ENCODE measurements around the gene RAB11FIP3.
A peak's percentile ranks its signal among the peaks of the same experiment; 100 is the strongest.
"Not testable (repeated sequence)": the region's sequence is repeated elsewhere in the genome, so short reads cannot be mapped to it uniquely, and the experiment has no call there.

RAB11FIP3 gene, protein sequence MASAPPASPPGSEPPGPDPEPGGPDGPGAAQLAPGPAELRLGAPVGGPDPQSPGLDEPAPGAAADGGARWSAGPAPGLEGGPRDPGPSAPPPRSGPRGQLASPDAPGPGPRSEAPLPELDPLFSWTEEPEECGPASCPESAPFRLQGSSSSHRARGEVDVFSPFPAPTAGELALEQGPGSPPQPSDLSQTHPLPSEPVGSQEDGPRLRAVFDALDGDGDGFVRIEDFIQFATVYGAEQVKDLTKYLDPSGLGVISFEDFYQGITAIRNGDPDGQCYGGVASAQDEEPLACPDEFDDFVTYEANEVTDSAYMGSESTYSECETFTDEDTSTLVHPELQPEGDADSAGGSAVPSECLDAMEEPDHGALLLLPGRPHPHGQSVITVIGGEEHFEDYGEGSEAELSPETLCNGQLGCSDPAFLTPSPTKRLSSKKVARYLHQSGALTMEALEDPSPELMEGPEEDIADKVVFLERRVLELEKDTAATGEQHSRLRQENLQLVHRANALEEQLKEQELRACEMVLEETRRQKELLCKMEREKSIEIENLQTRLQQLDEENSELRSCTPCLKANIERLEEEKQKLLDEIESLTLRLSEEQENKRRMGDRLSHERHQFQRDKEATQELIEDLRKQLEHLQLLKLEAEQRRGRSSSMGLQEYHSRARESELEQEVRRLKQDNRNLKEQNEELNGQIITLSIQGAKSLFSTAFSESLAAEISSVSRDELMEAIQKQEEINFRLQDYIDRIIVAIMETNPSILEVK

DNA sequence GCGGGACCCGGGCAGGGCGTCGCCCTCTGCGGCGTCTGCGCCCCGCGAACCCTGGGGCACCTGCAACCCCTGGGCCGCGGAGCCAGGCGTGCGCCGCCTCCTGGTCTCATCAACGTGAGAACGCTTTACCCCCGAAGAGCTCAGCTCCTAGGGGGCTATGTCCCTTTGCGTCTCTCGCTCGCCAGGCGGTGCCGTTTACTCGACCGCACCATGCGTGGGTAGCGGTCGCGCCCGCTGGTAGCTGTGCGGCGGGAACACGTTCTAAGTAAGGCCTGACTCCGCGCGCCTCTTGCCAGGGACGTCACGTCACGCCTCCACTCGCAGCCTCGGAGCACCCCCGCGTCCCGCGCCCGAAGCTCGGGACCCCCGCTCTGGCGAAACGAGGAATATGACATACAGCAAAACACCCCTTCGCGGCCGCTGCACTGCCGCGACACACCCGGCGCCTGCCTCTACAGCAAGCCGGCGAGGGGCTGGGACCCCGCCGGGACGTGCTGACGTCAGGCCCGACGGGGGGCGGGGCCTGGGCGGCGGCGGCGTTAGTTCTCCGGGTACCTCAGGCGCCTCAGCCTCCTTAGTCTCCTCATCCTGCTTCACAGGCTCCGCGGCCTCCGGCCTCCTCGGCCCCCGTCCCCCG, at the start of gene RAB11FIP3:
Gene RAB11FIP3, plus strand, starts transcription at position 568 of the 637 bp plus-strand sequence. CDS start 358 bp downstream, outside the sequence.
- in situ Hi-C loops (cut with HindIII; ENCODE audit: low sequenced_read_pairs): no loop called here
- TF ChIP-seq, protein P1, sequence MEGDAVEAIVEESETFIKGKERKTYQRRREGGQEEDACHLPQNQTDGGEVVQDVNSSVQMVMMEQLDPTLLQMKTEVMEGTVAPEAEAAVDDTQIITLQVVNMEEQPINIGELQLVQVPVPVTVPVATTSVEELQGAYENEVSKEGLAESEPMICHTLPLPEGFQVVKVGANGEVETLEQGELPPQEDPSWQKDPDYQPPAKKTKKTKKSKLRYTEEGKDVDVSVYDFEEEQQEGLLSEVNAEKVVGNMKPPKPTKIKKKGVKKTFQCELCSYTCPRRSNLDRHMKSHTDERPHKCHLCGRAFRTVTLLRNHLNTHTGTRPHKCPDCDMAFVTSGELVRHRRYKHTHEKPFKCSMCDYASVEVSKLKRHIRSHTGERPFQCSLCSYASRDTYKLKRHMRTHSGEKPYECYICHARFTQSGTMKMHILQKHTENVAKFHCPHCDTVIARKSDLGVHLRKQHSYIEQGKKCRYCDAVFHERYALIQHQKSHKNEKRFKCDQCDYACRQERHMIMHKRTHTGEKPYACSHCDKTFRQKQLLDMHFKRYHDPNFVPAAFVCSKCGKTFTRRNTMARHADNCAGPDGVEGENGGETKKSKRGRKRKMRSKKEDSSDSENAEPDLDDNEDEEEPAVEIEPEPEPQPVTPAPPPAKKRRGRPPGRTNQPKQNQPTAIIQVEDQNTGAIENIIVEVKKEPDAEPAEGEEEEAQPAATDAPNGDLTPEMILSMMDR (IDR thresholded peaks at IDR 0.05; ENCODE audit: low read depth, low read length): peak; percentile 17
- peak within 1 kb of the TSS; percentile 68 for H3K4me3 ChIP-seq (ENCODE audit: low read depth, low read length)
- peak; percentile 84 for DNase-seq (ENCODE audit: low read depth, low spot score)

DNA sequence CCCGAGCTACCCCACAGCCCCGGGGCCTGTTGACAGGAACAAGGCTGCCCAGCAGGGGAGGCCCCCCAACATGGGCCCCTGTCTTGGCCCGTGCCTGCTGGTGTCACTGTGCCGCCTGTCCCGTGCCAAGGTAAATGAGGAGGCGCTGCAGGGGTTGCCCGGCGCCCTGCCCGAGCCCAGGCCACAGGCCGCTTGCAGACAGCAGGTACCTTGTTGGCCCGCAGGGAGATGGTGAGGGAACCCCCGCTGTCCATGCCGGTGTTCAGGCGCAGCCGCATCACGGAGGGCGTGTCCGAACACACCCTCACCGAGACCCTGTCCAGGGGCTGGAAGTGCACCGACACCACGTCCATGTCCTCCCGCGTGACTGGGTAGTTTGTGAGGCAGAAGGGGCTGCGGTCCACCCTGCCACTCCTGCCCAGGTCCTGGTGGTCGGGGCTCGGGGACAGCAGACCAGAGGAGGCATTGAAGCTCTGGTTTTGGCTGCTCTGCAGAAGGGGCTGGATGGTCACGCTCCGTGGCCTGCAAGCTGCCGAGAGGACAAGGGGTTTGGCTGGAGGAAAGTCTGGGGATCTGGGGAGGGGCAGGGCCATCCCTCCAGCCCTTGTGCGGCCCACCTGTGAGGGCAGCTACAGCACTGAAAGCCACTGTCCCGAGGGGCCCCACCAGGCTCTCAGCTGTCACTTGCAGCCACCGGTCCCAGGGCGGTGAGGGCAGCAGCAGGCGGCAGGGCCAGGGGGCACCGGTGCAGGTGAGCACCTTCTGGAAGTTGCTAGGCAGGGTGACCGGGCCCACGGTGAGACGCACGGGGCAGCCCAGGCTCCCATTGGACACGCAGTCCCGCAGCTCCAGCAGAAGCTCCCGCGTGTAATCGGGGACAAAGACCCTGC, 49.3 kb upstream of the RAB11FIP3 start:
- in situ Hi-C loops (cut with HindIII; ENCODE audit: low sequenced_read_pairs): no loop called here
- H3K4me3 ChIP-seq (ENCODE audit: low read depth, low read length): no peak overlapping the region
- DNase-seq (ENCODE audit: low read depth, low spot score): no peak
- TF ChIP-seq, protein P1 (IDR thresholded peaks at IDR 0.05; ENCODE audit: low read depth, low read length): no peak

DNA sequence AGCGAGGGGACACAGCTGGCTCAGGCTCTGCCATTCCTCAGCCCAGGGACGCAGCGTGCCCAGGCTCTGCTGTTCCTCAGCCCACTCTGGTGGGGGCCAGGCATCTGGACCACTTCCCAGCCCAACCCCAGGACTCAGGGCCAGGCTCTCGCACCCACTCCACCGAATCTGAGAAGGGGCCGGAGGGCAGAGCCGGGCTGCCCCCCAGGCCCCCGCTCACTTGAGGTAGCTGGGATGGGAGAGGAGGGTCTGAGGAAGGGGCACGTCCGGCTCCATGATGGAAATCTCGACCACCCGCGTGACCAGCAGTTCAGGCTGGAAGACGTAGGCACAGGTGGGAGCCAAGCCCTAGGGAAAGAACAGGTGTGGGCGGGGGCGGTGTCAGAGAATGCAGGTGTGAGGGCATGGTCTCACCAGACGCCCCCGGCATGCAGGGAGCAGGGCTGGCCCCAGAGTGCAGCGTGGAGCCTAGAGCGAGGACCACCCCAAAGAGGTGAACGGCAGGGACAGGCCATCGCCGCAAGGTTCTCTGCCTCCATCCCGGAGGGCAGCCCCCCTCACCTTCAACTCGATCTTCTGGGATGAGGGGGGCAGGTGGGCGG, 48.5 kb upstream of the RAB11FIP3 start:
- TF ChIP-seq, protein P1 (IDR thresholded peaks at IDR 0.05; ENCODE audit: low read depth, low read length): no peak
- in situ Hi-C loops (cut with HindIII; ENCODE audit: low sequenced_read_pairs): no loop called here
- no peak overlapping the region for H3K4me3 ChIP-seq (ENCODE audit: low read depth, low read length)
- no peak for DNase-seq (ENCODE audit: low read depth, low spot score)

DNA sequence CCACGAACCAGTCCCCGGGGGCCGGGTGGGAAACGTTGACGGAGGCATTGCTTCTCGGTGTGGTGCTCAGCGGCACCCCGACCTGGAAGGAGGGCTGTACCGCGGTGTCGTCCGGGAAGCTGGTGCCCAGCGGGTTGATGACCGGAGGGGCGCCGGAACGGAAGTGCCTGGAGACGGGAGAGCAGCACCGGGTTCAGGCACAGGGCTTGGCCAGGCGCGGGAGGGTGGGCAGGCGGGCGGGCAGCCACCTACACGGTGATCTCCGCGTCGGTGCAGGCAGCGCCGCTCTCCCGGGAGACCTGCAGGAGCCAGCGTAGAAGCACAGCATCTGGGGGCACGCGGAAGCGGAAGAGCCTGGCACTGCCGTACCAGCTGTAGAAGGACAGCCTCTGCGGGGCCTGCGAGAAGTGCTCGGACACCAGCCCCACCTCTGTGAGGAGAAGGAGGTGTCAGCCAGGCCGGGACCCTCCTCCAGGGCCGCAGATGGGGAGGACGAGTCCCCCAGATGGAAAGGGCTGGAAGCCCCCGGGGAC, 48.0 kb upstream of the RAB11FIP3 start:
- no peak for DNase-seq (ENCODE audit: low read depth, low spot score)
- in situ Hi-C loops (cut with HindIII; ENCODE audit: low sequenced_read_pairs): no loop called here
- TF ChIP-seq, protein P1 (IDR thresholded peaks at IDR 0.05; ENCODE audit: low read depth, low read length): no peak
- H3K4me3 ChIP-seq (ENCODE audit: low read depth, low read length): no peak overlapping the region

DNA sequence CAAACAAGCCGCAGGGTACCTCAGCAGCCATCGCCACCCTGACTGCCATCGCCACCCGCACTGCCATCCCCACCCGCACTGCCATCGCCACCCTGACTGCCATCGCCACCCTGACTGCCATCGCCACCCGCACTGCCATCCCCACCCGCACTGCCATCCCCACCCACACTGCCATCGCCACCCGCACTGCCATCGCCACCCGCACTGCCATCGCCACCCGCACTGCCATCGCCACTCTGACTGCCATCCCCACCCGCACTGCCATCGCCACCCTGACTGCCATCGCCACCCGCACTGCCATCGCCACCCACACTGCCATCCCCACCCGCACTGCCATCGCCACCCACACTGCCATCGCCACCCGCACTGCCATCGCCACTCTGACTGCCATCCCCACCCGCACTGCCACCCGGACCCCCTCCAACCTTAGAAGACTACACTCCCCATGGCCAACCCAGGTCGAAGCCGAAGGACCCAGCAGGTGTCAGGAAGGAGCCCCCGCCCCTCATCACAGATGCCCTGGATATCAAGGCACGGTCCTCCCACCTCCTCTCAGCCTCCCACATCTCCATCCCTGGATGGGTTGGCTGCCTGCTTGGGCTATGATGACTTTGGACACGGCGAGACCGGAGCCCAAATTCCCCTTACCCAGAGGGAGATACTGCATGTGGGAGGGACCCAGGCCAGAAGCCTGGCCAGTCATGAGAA, 47.2 kb upstream of the RAB11FIP3 start:
- H3K4me3 ChIP-seq (ENCODE audit: low read depth, low read length); DNase-seq (ENCODE audit: low read depth, low spot score); in situ Hi-C loops (cut with HindIII; ENCODE audit: low sequenced_read_pairs): not testable (repeated sequence)

DNA sequence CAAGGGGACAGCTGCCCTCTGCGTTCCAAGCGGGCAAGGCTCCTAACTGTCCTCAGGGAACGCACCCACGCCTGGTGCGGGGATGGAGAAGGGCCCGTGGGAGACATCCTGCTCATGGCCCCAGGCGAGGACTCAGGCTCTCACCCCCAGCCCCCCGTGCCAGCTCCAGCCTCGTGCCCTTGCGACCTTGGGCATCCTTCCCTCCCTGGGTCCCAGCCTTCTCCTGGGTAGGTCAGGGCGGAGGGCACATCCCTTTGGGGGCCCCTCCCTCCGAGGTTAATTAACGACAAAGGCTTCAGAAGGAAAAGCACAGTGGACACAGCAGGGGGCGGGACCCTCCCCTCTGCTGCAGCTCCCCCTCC, 46.6 kb upstream of the RAB11FIP3 start:
- TF ChIP-seq, protein P1 (IDR thresholded peaks at IDR 0.05; ENCODE audit: low read depth, low read length): no peak
- in situ Hi-C loops (cut with HindIII; ENCODE audit: low sequenced_read_pairs): no loop called here
- no peak for DNase-seq (ENCODE audit: low read depth, low spot score)
- no peak overlapping the region for H3K4me3 ChIP-seq (ENCODE audit: low read depth, low read length)
